GM12878 (cell line): ENCODE data around the gene SLC37A1. TPM values are rescaled to one million over a fixed set of nuclear protein-coding genes. Genes with fewer than 3 reads are reported as not detected.

Source experiments
- BACH1 ChIP-seq: fragments of 450-650 bp; IDR thresholded peaks from 2 replicates; pipeline ENCODE4 v1.6.1; 2017; ENCODE audit warnings: mild to moderate bottlenecking, borderline replicate concordance
- BCLAF1 ChIP-seq: fragments of 450-650 bp; IDR thresholded peaks from 2 replicates; pipeline ENCODE4 v1.6.1; 2017; ENCODE audit warnings: antibody characterized with exemption, mild to moderate bottlenecking, moderate library complexity
- BHLHE40 ChIP-seq, 2 experiments: fragments of 450-650 bp in 1 of 2; IDR thresholded peaks; 2 replicates each; pipeline ENCODE4 v1.6.1; 2011 to 2017; ENCODE audit warnings: low read depth in 2 of 2, borderline replicate concordance in 1 of 2, improper control_type of control experiment in 1 of 2, low read length in 1 of 2, mild to moderate bottlenecking in 1 of 2
- CHD1 ChIP-seq: IDR thresholded peaks from 2 replicates; pipeline ENCODE4 v1.6.1; 2012; ENCODE audit warnings: low read depth, low read length, improper control_type of control experiment
- CHD2 ChIP-seq: IDR thresholded peaks from 2 replicates; pipeline ENCODE4 v1.6.1; 2011; ENCODE audit warnings: low read depth, low read length, improper control_type of control experiment, borderline replicate concordance
- DPF2 ChIP-seq: fragments of 450-650 bp; IDR thresholded peaks from 2 replicates; pipeline ENCODE4 v1.6.1; 2017; ENCODE audit warnings: mild to moderate bottlenecking
- EGR1 ChIP-seq, 2 experiments: IDR thresholded peaks; 1 replicate in 1 of 2; 2 replicates in 1 of 2; pipeline ENCODE4 v1.6.1; 2011 to 2012; ENCODE audit warnings: low read depth in 2 of 2, low read length in 2 of 2, borderline replicate concordance in 1 of 2, mild to moderate bottlenecking in 1 of 2, moderate library complexity in 1 of 2
- FOXM1 ChIP-seq: IDR thresholded peaks from 2 replicates; pipeline ENCODE4 v1.6.1; 2012; ENCODE audit warnings: low read depth, mild to moderate bottlenecking, inconsistent platforms, low read length, moderate library complexity
- HDGF ChIP-seq: fragments of 450-650 bp; IDR thresholded peaks from 2 replicates; pipeline ENCODE4 v1.6.1; 2016; ENCODE audit warnings: antibody characterized with exemption
- NR2F1 ChIP-seq: fragments of 450-650 bp; conservative IDR thresholded peaks from 2 replicates; pipeline ENCODE4 v1.6.1; 2017; ENCODE audit warnings: mild to moderate bottlenecking
- RAD21 ChIP-seq: IDR thresholded peaks from 2 replicates; pipeline ENCODE4 v1.6.1; 2011; ENCODE audit warnings: mild to moderate bottlenecking, low read depth, low read length, moderate library complexity; ENCODE audit not compliant: insufficient read depth
- SP1 ChIP-seq: IDR thresholded peaks from one replicate; pipeline ENCODE4 v1.6.1; 2011; ENCODE audit warnings: low read depth, low read length
- TAF1 ChIP-seq: IDR thresholded peaks from 2 replicates; pipeline ENCODE4 v1.6.1; 2011; ENCODE audit warnings: mild to moderate bottlenecking, low read depth, low read length, borderline replicate concordance
- ZBTB40 ChIP-seq: fragments of 450-650 bp; IDR thresholded peaks from 2 replicates; pipeline ENCODE4 v1.6.1; 2016; ENCODE audit warnings: mild to moderate bottlenecking, moderate library complexity, borderline replicate concordance
- ZNF622 ChIP-seq: fragments of 450-650 bp; IDR thresholded peaks from 2 replicates; pipeline ENCODE4 v1.6.1; 2017; ENCODE audit warnings: mild to moderate bottlenecking, inconsistent platforms
- ZNF687 ChIP-seq: fragments of 450-650 bp; IDR thresholded peaks from 2 replicates; pipeline ENCODE4 v1.6.1; 2017; ENCODE audit warnings: mild to moderate bottlenecking, moderate library complexity
- polyA plus RNA-seq, 11 experiments: library from polyadenylated mRNA; depleted of rRNA in 4 of 11; unstranded in 6 of 11; stranded (reverse) in 5 of 11; fragments of >200 nt; fragmentation: Nextera tagmentation in 4 of 11; fragmentation: Illumina TruSeq in 1 of 11; extraction: Ambion mirVana in 4 of 11; extraction: Trizol in 1 of 11; gene quantifications; 1 replicate in 1 of 11; 2 replicates in 10 of 11; pipeline versions ENCODE4 v1.2.1 to v1.2.3, GENCODE V29; 2011 to 2016; ENCODE audit warnings: inconsistent platforms in 2 of 11, missing spikeins in 2 of 11, low read depth in 1 of 11
- total RNA-seq, 4 experiments: library from RNA; depleted of rRNA in 3 of 4; stranded (reverse); fragments of >200 nt in 3 of 4; fragmentation: Illumina TruSeq in 1 of 4; extraction: Trizol in 1 of 4; gene quantifications; 2 replicates each; pipeline versions ENCODE4 v1.2.1 to v1.2.3, GENCODE V29; 2013 to 2021

The SLC37A1 gene
- total and polyA plus RNA-seq, 10 of the 15 experiments (the other 5 are each of a cell fraction or from before 2014, with no cell fraction given): 1.1 to 35.5 (median 24.4) TPM

- peak in 1 of 2 experiments; percentile 69; a peak in 2 of 4 replicates for TF ChIP-seq BHLHE40 (IDR thresholded peaks at IDR 0.05; ENCODE audit: borderline replicate concordance in 1 of 2, low read depth in 2 of 2, low read length in 1 of 2)
- peak; percentile 56; the same call in 1 of the 2 replicates for TF ChIP-seq ZNF687
- no peak for TF ChIP-seq EGR1 (IDR thresholded peaks at IDR 0.05; ENCODE audit: borderline replicate concordance in 1 of 2, low read depth in 2 of 2, low read length in 2 of 2)
- peak; percentile 90 for TF ChIP-seq NR2F1
- peak; percentile 18; the same call in 1 of the 2 replicates for TF ChIP-seq TAF1
- no peak for TF ChIP-seq ZNF622
- TF ChIP-seq HDGF: peak; percentile 42; the same call in 1 of the 2 replicates
- 0 out of 2 replicates have a peak, but pooled peaks have one; percentile 20 for TF ChIP-seq BACH1
- no peak for TF ChIP-seq FOXM1
- TF ChIP-seq CHD2: 0 out of 2 replicates have a peak, but pooled peaks have one; percentile 14
- peak; percentile 20; the same call in 1 of the 2 replicates for TF ChIP-seq DPF2
- TF ChIP-seq CHD1: no peak
- TF ChIP-seq RAD21: peak; percentile 33; the same call in 1 of the 2 replicates
- no peak for TF ChIP-seq ZBTB40
- no peak for TF ChIP-seq SP1
- no peak for TF ChIP-seq BCLAF1
These were observed at the start of gene SLC37A1 (continued) for GRCh38 chr21:42513151-42513984.
